Psoas muscle (tissue), 8 donors: Measurements from ENCODE around the gene GNL1. TPM values are rescaled to one million over a fixed set of nuclear protein-coding genes. Genes with fewer than 3 reads are reported as not detected.
A peak's percentile ranks its signal among the peaks of the same experiment; 100 is the strongest.

Experiments used
- ATAC-seq, 4 donors: fragments of 200-7000 bp; cut with Tn5 transposase; one replicate each; pipeline ENCODE4 v1.9.1; 2020; ENCODE audit warnings: moderate library complexity in 3 of 4, mild to moderate bottlenecking in 2 of 4
- DNase-seq, 2 donors: peaks; one replicate each; pipeline ENCODE4 v3.0.0-alpha.2; 2020
- H3K27ac ChIP-seq: fragments of 200-600 bp; one replicate; pipeline ENCODE4 v1.8.0; 2022
- H3K27me3 ChIP-seq, 3 donors: fragments of 200-600 bp in 1 of 3; one replicate each; pipeline versions ENCODE4 v1.6.1 to v1.8.0; 2013 to 2022; ENCODE audit warnings: low read length in 2 of 3, mild to moderate bottlenecking in 2 of 3, moderate library complexity in 1 of 3; ENCODE audit not compliant: insufficient read depth in 3 of 3
- H3K36me3 ChIP-seq, 2 donors: fragments of 200-600 bp in 1 of 2; one replicate each; pipeline versions ENCODE4 v1.6.1 to v1.8.0; 2013 to 2022; ENCODE audit warnings: low read depth in 1 of 2, mild to moderate bottlenecking in 1 of 2, moderate library complexity in 1 of 2; ENCODE audit not compliant: insufficient read depth in 1 of 2
- H3K4me1 ChIP-seq: fragments of 200-600 bp; one replicate; pipeline ENCODE4 v1.8.0; 2022
- H3K4me3 ChIP-seq: fragments of 200-600 bp; one replicate; pipeline ENCODE4 v1.8.0; 2022; ENCODE audit warnings: mild to moderate bottlenecking
- H3K9me3 ChIP-seq: fragments of 200-600 bp; one replicate; pipeline ENCODE4 v1.8.0; 2022
- WGBS, 3 donors: extraction: QIAGEN DNeasy Blood & Tissue Kit; methylation state at CpG; one replicate each; pipeline versions ENCODE4 v1.1.6 to v1.1.7; 2013; 5-methylcytosine and 5-hydroxymethylcytosine counted together
- intact Hi-C, 2 donors: fragments of 100-400 bp; cut with DNase I; formaldehyde crosslinking; loops; one replicate each; pipeline versions ENCODE4 v1.11.0 to v1.14.2; 2022
- polyA plus RNA-seq, 3 donors: library from polyadenylated mRNA; stranded (reverse); fragments of 200-250 nt; gene quantifications; one replicate each; pipeline ENCODE4 v1.2.3, GENCODE V29; 2013
- total RNA-seq, 4 donors: library from RNA; stranded (reverse); fragmentation: NEBNext Ultra II Directional in 2 of 4; extraction: Animal tissue kit (Norgen Biotek cat#: 25700) in 2 of 4; gene quantifications; one replicate each; pipeline versions ENCODE4 v1.2.1 to v1.2.4, GENCODE V29; 2021 to 2023
- TF ChIP-seq, protein P1 (sequence below): fragments of 200-600 bp; IDR thresholded peaks from one replicate; pipeline ENCODE4 v1.8.0; 2022; ENCODE audit warnings: antibody characterized with exemption
- donor health status: healthy with polysubstance abuse.
- donor health status: DM: no; HTN: no; CAD: no; lungs with moderate emphysema.
- donor health status: Bipolar disorder and iron deficiency.
- donor health status: healthy.
- donor health status: DM: yes; HTN: yes; CAD: no.
- donor health status: DM: no; HTN: no; CAD: no.
- donor health status: DM: no; HTN: no; CAD: no.
- donor health status: DM: yes; HTN: yes; CAD: no.

GNL1 gene
- total and polyA plus RNA-seq, 7 donors = 14.2 to 32.3 (median 26.1) TPM

- Histone ChIP-seq H3K36me3 (peaks cover 2 to 68% of the 10 kb centered on the region in 2 donors), H3K4me3 (no peak overlapping the region), H3K27me3 (no peaks in the 10 kb centered on the region), H3K9me3 (no peaks in the 10 kb centered on the region), H3K4me1 (no peaks in the 10 kb centered on the region), H3K27ac (no peak overlapping the region)
- 92 to 97% (median 93%) methylated on average over 6 of the region's 6 CpGs for WGBS, 3 donors
- DNase-seq (no peak), ATAC-seq (no peak)
- intact Hi-C loops = loop anchor here (5.0 to 10.0 kb wide), 3 partner anchors 50 to 333 kb away; partner anchors contain the start of genes TRIM26 (in 1 of the 2) and TUBB (in 1 of the 2)
- TF ChIP-seq, protein P1, sequence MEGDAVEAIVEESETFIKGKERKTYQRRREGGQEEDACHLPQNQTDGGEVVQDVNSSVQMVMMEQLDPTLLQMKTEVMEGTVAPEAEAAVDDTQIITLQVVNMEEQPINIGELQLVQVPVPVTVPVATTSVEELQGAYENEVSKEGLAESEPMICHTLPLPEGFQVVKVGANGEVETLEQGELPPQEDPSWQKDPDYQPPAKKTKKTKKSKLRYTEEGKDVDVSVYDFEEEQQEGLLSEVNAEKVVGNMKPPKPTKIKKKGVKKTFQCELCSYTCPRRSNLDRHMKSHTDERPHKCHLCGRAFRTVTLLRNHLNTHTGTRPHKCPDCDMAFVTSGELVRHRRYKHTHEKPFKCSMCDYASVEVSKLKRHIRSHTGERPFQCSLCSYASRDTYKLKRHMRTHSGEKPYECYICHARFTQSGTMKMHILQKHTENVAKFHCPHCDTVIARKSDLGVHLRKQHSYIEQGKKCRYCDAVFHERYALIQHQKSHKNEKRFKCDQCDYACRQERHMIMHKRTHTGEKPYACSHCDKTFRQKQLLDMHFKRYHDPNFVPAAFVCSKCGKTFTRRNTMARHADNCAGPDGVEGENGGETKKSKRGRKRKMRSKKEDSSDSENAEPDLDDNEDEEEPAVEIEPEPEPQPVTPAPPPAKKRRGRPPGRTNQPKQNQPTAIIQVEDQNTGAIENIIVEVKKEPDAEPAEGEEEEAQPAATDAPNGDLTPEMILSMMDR = no peak
Observed at GRCh38 chr6:30547454-30547853, 8.8 kb downstream of the GNL1 start.

DNA sequence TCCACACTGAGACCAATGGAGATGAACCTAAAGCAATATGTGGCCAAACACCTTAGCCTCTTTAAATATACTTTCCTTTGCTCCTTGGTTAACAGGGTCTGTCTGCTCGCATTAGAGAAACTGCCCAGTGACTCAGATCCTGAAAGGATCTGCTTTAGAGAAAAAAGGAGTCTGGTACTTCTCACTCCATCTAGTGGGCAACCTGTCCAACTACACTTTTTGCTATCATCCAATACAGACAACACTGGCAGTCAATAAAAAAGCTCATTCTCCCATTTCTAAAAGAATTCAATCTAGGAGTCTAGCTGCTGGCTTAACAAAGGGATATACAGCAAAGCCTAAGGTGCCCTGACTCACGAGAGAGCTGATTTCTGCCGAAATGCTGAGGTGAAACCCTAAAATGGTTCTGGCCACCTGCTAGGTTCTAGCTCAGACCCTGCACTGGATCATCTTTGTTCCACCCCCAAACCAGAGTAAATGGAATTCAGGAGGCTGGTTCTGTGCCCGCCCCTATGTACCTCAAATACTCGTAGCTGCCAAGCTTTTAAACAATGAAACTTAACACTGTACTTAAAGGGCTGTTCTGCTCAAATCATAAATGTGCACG is 11.5 kb downstream of the GNL1 start:
- H3K36me3 ChIP-seq = peaks cover 2 to 42% of the 10 kb centered on the region in 2 donors
- H3K9me3 ChIP-seq = no peaks in the 10 kb centered on the region
- peak in 3 of 4 donors; percentile 38 to 54 (median 48) for ATAC-seq
- TF ChIP-seq, protein P1 = peak; percentile 73
- intact Hi-C loops = loop anchor here (5.0 to 10.0 kb wide), 5 partner anchors 53 to 543 kb away; partner anchors contain the start of genes TRIM26 (in 1 of the 2) and TUBB (in 1 of the 2)
- no peak for DNase-seq
- H3K4me3 ChIP-seq = no peak overlapping the region
- H3K27me3 ChIP-seq = no peaks in the 10 kb centered on the region
- no peak overlapping the region for H3K27ac ChIP-seq
- WGBS, 3 donors = 35 to 42% (median 37%) methylated on average over 6 of the region's 6 CpGs
- H3K4me1 ChIP-seq = peaks cover 3% of the 10 kb centered on the region

DNA sequence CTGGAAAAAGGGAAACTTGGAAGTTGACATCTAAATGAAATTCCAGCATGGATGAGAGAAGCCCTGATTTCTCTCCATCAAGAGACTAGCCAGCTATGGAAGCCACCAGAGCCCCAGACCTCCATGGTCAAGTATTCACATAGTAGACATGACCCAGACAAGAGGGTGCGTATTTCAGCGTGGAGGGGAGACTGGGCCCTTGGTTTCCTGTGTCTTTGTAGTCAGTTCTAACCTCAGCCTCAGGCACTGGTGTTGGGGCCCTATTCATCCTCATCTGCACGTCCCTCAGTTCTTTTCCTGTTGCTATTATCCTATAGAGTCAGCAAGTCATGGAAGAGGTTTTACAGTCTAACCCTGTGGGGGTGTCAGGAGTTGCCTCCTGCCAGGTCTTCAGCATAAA is 12.5 kb downstream of the GNL1 start:
- TF ChIP-seq, protein P1 = no peak
- peaks cover 3% of the 10 kb centered on the region for H3K4me1 ChIP-seq
- 85 to 96% (median 91%) methylated on average over 3 of the region's 3 CpGs for WGBS, 3 donors
- H3K27ac ChIP-seq = no peak overlapping the region
- H3K4me3 ChIP-seq = no peak overlapping the region
- ATAC-seq (no peak), DNase-seq (no peak)
- intact Hi-C loops = loop anchor here (5.0 to 10.0 kb wide), 5 partner anchors 53 to 543 kb away; partner anchors contain the start of genes TRIM26 (in 1 of the 2) and TUBB (in 1 of the 2)
- H3K36me3 ChIP-seq = peaks cover 2 to 34% of the 10 kb centered on the region in 2 donors
- no peaks in the 10 kb centered on the region for H3K27me3 ChIP-seq
- no peaks in the 10 kb centered on the region for H3K9me3 ChIP-seq

- 35 to 52% (median 50%) methylated on average over 1 of the region's 1 CpG for WGBS, 3 donors
- intact Hi-C loops = loop anchor here (5.0 to 10.0 kb wide), 5 partner anchors 54 to 544 kb away; partner anchors contain the start of genes TRIM26 (in 1 of the 2) and TUBB (in 1 of the 2)
Observed at GRCh38 chr6:30542915-30543314, 13.4 kb downstream of the GNL1 start.

More at GRCh38 chr6:30542915-30543314, 13.4 kb downstream of the GNL1 start:
- Histone ChIP-seq H3K4me1 (peaks cover 3% of the 10 kb centered on the region), H3K27me3 (no peaks in the 10 kb centered on the region), H3K36me3 (peaks cover 2 to 25% of the 10 kb centered on the region in 2 donors), H3K4me3 (no peak overlapping the region), H3K27ac (no peak overlapping the region), H3K9me3 (no peaks in the 10 kb centered on the region)
- ATAC-seq = no peak
- DNase-seq = no peak
- TF ChIP-seq, protein P1 = no peak
